KOPT-K1 (cell line): ENCODE results near the gene EDN2.

ENCODE experiments used
- H3K27ac ChIP-seq: fragments of 200-600 bp; sonication (generic); 2 replicates; pipeline ENCODE4 v1.5.1; 2016; ENCODE audit warnings: antibody characterized with exemption, mild to moderate bottlenecking, low read depth, low read length; ENCODE audit not compliant: poor library complexity, severe bottlenecking
- H3K36me3 ChIP-seq: fragments of 200-600 bp; sonication (generic); 2 replicates; pipeline ENCODE4 v1.5.1; 2017; ENCODE audit warnings: antibody characterized with exemption, mild to moderate bottlenecking, low read length, moderate library complexity; ENCODE audit not compliant: insufficient read depth
- H3K9me3 ChIP-seq: fragments of 200-600 bp; sonication (generic); 2 replicates; pipeline ENCODE4 v1.5.1; 2017; ENCODE audit warnings: antibody characterized with exemption, low read length, mild to moderate bottlenecking; ENCODE audit not compliant: insufficient read depth, poor library complexity, severe bottlenecking

EDN2 gene

DNA sequence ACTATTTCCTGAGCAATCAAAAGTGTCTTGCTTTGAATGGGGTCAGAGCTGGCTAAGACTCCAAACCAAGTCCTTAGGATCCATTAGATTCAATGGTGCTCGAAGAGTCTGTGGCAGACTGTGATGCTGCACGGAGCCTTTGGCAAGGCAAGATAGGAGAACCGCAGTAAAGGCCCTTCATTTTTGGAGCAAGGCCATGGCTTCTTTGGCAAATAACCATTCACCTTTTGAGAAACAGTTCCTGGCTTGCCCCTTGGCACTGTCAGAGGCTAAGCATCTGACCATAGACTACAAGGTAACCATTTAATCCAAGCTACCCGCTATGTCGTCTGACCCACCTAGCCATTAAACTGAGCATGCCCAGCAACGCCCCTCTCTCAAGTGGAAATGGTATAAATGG lies 45.2 kb downstream of the EDN2 start:
- H3K27ac ChIP-seq = no peak overlapping the region
- H3K36me3 ChIP-seq = no peaks in the 10 kb centered on the region
- H3K9me3 ChIP-seq = peaks cover 8% of the 10 kb centered on the region

- no peak overlapping the region for H3K27ac ChIP-seq
- no peaks in the 10 kb centered on the region for H3K36me3 ChIP-seq
- peaks cover 3% of the 10 kb centered on the region for H3K9me3 ChIP-seq
These were observed 45.8 kb downstream of the EDN2 start for GRCh38 chr1:41438711-41439110.

- Histone ChIP-seq H3K36me3 (no peaks in the 10 kb centered on the region), H3K27ac (no peak overlapping the region), H3K9me3 (no peaks in the 10 kb centered on the region)
These were observed 47.5 kb downstream of the EDN2 start for GRCh38 chr1:41437011-41437355.

- no peak overlapping the region for H3K27ac ChIP-seq
- H3K36me3 ChIP-seq = no peaks in the 10 kb centered on the region
- H3K9me3 ChIP-seq = no peaks in the 10 kb centered on the region
These were observed 48.0 kb downstream of the EDN2 start for GRCh38 chr1:41436281-41437010.

GRCh38 chr1:41435570-41436178 lies 48.8 kb downstream of the EDN2 start:
- Histone ChIP-seq H3K27ac (no peak overlapping the region), H3K9me3 (no peaks in the 10 kb centered on the region), H3K36me3 (no peaks in the 10 kb centered on the region)

DNA sequence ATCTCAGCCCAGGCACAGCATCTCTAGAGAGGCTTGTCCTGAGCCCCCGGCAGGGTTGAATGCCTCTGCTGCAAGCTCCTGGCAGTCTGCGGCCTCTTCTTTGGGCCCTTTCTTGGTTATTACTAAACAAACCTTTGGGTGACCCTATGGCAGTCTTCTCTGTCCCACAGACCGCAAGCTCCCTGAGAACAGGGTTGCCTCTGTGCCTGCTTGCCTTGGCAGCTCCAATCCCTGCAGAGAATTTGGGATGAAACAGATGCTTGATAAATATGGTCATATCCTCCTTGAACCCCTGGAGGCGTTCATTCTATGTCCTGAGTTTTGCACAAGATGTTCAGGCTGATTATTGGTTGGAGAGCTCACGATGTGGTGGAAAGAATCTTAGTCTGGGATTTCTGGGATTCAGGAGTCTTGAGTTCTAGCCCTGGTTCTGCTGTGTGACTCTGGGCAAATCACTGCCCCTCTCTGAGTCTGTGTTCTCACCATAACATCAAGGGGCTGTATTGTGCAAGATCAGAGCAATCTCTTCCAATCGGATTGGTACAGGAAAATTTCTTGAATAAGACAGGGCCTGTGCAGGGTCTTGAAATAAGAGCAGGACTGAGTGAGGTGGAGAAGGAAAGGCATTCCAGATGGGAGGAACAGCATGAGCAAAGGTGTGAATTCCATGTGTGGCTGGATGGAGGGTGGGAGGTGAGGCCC lies 49.6 kb downstream of the EDN2 start:
- Histone ChIP-seq H3K36me3 (no peaks in the 10 kb centered on the region), H3K27ac (no peak overlapping the region)

GRCh38 chr1:41434306-41434705 lies 50.2 kb downstream of the EDN2 start:
- H3K27ac ChIP-seq = no peak overlapping the region
- H3K36me3 ChIP-seq = no peaks in the 10 kb centered on the region
- H3K9me3 ChIP-seq = no peaks in the 10 kb centered on the region

More for the DNA sequence above, 49.6 kb downstream of the EDN2 start:
- no peaks in the 10 kb centered on the region for H3K9me3 ChIP-seq

GRCh38 chr1:41433501-41433900 lies 51.0 kb downstream of the EDN2 start:
- H3K27ac ChIP-seq = no peak overlapping the region
- H3K9me3 ChIP-seq = no peaks in the 10 kb centered on the region
- no peaks in the 10 kb centered on the region for H3K36me3 ChIP-seq

GRCh38 chr1:41432481-41433280 lies 51.8 kb downstream of the EDN2 start:
- H3K9me3 ChIP-seq = no peaks in the 10 kb centered on the region
- H3K36me3 ChIP-seq = no peaks in the 10 kb centered on the region
- no peak overlapping the region for H3K27ac ChIP-seq

- Histone ChIP-seq H3K36me3 (no peaks in the 10 kb centered on the region), H3K9me3 (no peaks in the 10 kb centered on the region), H3K27ac (no peak overlapping the region)
These were observed 52.8 kb downstream of the EDN2 start for GRCh38 chr1:41431490-41432350.

DNA sequence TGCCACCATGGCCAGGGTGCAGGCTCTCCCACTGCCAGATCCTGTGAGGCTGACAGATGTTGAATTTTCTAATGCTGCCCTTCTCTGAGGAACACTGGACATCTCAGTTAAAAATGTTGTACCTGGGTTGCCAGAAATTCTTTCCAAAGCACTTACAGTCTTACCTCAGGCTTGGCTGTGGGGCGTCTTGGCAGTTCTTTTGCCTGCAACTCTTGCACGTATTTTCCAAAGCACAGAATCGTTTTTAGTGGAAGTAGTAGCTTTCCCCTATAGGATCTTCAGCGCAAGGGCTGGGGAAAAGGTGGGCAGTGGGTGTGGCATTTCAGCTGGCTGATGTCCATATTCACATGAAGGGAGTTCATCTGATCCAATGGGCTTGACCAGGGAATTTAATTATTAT lies 53.9 kb downstream of the EDN2 start:
- Histone ChIP-seq H3K27ac (no peak overlapping the region), H3K36me3 (no peaks in the 10 kb centered on the region), H3K9me3 (no peaks in the 10 kb centered on the region)

- H3K36me3 ChIP-seq = no peaks in the 10 kb centered on the region
- H3K9me3 ChIP-seq = no peaks in the 10 kb centered on the region
- H3K27ac ChIP-seq = no peak overlapping the region
These were observed 54.4 kb downstream of the EDN2 start for GRCh38 chr1:41430069-41430468.

DNA sequence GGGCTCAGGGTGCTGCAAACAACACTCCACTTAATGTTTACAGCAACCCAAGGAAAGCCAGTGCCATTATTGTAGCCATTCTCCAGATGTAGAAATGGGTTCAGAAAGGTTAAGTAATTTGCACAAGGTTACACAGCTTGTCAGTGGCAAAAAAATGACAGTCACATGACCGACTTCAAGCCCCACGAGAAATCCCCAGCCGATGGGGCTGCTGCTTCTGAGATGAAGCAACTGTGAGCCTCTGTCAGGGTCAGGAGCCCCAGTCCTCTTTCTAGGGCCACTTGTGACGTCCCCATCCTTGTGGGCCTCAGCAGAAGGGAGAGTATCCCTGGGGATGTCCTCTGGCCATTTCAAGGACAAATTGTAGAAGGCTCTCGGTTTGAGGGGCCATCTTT lies 54.8 kb downstream of the EDN2 start:
- H3K27ac ChIP-seq = no peak overlapping the region
- no peaks in the 10 kb centered on the region for H3K9me3 ChIP-seq

More for the DNA sequence above, 54.8 kb downstream of the EDN2 start:
- H3K36me3 ChIP-seq = no peaks in the 10 kb centered on the region
